ENCODE results near the gene ABHD17B.

ABHD17B gene

DNA sequence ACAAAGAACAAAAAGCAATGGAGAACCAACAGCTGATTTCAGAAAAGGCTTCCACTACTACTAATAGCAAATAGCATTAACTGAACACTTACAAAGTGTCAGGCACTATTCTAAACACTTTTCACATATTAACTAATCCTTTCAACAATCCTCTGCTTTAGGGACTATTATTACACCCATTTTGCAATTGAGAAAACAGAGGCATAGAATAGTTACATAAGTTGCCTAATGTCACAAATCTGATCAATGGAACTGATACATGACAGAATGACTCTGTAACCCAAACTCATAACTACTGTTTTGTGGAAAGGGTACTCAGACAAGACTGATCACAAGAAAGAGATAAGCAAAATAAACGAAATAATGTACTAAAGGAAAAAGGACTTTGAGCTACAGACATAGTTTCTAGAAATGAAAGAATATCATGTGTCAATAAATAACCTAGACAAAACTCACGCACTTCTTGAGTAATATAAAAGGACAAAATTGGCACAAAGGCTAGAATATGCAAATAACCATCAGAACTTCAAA is 31.3 kb downstream of the ABHD17B start:
- in situ Hi-C loops (cut with MboI; ENCODE audit: low sequenced_read_pairs): no loop called here

DNA sequence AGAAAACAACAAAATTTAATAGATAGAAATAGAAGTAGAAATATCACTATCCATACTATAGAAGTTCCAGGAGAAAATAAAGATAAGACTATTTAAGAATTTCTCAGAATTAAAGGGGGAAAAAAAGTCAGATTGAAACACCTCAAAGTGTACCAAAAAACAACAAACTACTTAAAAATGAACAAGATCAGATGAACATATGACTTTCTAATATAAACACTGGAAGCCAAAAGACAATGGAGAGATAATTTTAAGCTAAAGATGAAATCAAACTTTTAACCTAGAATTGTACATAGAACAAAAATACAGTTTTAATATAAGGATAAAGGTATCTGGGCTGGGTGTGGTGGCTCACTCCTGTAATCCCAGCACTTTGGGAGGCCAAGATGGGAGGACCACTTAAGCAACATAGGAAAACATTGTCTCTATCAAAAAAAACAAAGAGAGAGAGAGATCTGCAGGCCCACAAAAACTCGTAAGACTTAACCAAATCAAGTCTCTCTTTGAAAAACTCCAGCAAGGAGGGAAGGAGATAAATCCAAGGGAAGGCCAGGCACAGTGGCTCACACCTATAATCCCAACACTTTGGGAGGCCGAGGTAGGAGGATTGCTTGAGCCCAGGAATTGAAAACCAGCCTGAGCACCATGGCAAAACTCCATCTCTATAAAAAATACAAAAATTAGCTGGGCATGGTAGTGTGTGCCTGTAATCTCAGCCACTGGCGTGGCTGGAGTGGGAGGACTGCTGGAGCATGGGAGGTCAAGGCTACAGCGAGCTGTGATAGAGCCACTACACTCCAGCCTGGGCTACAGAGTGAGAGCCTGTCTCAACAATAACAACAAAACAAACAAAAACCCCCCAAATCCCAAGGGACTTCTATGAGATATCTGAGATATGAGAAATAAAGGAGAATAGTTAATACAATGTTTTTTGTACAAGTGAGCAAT is 32.4 kb downstream of the ABHD17B start:
- in situ Hi-C loops (cut with MboI; ENCODE audit: low sequenced_read_pairs): no loop called here

DNA sequence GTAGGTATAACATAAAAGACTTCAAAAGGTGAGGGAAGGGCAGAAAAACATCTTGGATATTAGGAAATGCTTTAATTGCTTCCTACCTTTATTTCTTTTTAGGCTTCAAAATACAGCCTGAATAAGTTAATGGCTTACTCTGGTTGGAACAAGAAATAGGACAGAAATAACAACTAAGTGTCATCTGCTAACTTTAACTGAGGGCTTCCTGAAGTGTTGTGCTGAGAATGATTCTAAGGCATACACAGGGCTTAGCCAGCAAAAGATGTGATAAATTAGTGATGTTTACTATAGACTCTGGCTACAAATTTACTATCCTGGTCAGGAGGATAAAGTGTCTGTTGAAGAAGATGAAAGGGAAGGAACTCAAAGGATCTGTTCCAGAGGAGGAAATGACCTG is 34.2 kb downstream of the ABHD17B start:
- in situ Hi-C loops (cut with MboI; ENCODE audit: low sequenced_read_pairs): no loop called here

DNA sequence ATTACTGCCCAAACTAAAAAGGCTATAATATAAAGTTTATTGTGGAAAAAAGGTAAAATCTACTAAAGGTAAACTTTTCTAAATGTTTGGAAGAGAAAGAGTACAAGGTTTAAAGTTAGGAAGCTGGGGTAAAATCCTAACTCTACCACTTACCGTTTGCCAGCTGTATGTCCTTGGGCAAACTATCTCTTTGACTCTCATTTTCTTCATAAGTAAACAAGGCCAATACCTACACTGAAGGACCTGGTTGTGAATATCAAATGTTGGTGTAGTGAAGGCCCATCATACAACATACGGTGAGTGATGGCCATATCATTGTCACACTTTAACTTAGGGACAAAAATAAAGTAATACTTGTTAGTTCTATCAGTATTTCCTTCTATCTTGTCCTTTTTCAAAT is 34.9 kb downstream of the ABHD17B start:
- in situ Hi-C loops (cut with MboI; ENCODE audit: low sequenced_read_pairs): no loop called here

DNA sequence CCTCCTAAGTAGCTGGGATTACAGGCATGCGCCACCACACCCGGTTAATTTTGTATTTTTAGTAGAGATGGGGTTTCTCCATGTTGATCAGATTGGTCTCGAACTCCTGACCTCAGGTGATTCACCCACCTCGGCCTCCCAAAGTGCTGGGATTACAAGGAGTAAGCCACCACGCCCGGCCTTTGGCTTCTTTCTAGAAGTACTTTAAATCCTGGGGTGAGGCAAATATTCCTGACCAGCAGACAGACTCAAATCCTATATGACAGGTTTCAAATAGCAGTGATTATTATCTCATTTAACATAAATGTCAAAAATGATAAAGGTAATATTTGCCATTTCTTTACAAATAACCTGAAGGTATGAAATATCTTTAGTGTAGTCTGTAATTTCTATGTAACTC is 35.6 kb downstream of the ABHD17B start:
- in situ Hi-C loops (cut with MboI; ENCODE audit: low sequenced_read_pairs): no loop called here

GRCh38 chr9:71863631-71864030 is 47.4 kb downstream of the ABHD17B start:
- in situ Hi-C loops (cut with MboI; ENCODE audit: low sequenced_read_pairs): no loop called here

DNA sequence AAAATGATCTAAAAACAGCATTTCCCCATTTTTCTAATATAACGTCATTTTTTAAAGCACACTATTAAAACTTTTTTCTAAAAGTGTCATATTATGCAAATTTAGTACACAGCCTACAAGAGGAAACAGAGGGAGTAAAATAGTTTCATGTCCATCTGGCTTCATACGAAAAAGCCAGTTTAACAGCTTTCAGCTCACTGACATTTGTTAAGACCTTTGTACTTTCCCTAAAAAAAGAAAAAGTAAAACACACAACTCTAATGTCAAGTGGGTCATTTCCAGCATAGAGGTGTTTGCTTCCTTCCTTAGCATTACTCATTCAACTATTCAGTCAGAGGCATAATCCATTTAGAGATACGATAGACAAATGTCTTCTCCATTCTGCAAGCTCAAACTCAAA is 49.4 kb downstream of the ABHD17B start:
- in situ Hi-C loops (cut with MboI; ENCODE audit: low sequenced_read_pairs): no loop called here

- in situ Hi-C loops (cut with MboI; ENCODE audit: low sequenced_read_pairs): no loop called here
Measured at GRCh38 chr9:71859939-71860338, 51.1 kb downstream of the ABHD17B start.

DNA sequence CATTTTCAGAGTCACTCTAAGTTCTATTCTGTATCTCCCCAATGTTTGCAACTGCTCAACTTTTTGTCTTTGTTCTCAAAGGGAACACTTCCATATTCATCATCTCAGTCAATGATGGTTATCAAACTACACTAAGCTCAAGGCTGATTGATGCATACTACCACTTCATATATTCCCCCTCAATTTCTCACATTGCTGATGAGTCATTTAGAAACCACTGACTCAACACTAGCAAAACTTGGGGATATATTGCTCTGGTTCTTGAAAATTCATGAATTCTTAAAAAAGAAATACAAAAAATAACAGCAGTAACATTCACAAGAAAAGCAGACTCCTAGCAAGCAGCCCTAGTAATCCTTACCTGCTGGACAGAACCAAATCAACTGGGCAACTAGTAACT is 52.2 kb downstream of the ABHD17B start:
- in situ Hi-C loops (cut with MboI; ENCODE audit: low sequenced_read_pairs): no loop called here

GRCh38 chr9:71858102-71858798 is 52.7 kb downstream of the ABHD17B start:
- in situ Hi-C loops (cut with MboI; ENCODE audit: low sequenced_read_pairs): no loop called here

DNA sequence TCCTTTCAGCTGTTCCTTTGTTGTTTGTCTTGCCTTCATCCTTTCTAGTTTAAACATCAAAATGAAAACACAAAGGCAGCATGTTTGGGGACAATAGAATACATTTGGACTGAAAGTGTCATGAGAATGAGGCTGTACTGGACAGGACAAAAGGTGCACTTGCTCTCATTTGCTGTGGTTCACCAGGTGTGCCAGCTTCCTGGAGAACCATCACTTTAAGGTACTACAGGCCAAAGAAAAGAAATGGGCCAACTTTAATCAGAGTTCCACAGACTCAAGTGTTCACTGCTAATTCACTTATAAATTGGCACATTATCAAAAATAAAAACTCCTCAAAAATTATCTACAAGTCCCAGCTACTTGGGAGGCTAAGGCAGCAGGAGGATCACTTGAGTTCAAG is 53.8 kb downstream of the ABHD17B start:
- in situ Hi-C loops (cut with MboI; ENCODE audit: low sequenced_read_pairs): no loop called here

GRCh38 chr9:71854811-71855210 is 56.2 kb downstream of the ABHD17B start:
- in situ Hi-C loops (cut with MboI; ENCODE audit: low sequenced_read_pairs): no loop called here

GRCh38 chr9:71853084-71853483 is 57.9 kb downstream of the ABHD17B start:
- in situ Hi-C loops (cut with MboI; ENCODE audit: low sequenced_read_pairs): no loop called here

DNA sequence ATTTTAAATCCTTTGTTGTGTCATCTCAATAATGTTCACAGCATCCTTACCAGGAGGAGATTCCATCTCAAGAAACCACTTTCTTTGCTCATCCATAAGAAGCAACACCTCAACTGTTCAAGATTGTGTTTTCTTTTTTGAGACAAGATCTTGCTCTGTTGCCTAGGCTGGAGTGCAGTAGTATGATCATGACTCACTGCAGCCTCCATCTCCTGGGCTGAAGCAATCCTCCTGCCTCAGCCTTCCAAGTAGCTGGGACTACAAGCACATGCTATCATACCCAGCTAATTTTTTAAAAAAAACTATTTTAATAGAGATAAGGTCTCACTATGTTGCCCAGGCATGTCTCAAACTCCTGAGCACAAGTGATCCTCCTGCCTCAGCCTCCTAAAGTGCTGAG is 60.0 kb downstream of the ABHD17B start:
- in situ Hi-C loops (cut with MboI; ENCODE audit: low sequenced_read_pairs): no loop called here

GRCh38 chr9:71847892-71848291 is 63.1 kb downstream of the ABHD17B start:
- in situ Hi-C loops (cut with MboI; ENCODE audit: low sequenced_read_pairs): no loop called here

DNA sequence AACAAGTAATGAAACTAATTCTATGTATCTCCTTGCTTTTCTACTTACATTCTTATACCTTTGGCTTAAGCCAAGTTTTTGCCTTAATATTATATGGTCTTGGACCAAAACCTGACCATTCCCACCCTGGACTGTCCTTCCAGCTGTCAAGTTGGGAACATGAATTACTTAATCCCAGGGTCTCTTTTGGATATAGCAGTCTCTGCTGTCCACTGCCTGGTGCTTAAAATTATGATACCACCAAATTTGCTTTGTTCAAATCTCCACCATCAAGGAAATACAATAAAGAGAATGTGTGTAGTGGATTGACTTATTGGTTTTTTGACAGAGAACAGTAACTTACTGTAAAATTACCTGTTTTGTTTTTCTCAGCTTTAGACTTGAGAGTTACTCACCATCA is 66.2 kb downstream of the ABHD17B start:
- in situ Hi-C loops (cut with MboI; ENCODE audit: low sequenced_read_pairs): no loop called here

GRCh38 chr9:71839668-71840067 is 71.3 kb downstream of the ABHD17B start:
- in situ Hi-C loops (cut with MboI; ENCODE audit: low sequenced_read_pairs): no loop called here

DNA sequence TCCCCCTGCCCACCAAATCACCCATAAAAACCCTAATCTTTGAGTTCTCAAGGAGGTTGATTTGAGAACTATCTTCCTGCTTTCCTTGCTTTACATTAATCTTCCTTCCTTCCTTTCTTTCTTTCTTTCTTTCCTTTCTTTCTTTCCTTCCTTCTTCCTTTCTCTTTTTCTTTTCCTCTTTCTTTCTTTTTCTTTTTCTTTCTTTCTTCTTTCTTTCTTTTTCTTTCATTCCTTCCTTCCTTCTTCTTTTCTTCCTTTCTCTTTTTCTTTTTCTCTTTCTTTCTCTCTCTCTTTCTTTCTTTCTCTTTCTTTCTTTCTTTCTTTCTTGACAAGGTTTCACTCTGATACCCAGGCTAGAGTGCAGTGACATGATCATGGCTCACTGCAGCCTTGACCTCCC is 75.4 kb downstream of the ABHD17B start:
- in situ Hi-C loops (cut with MboI; ENCODE audit: low sequenced_read_pairs): no loop called here

GRCh38 chr9:71830929-71831328 is 80.1 kb downstream of the ABHD17B start:
- in situ Hi-C loops (cut with MboI; ENCODE audit: low sequenced_read_pairs): no loop called here

DNA sequence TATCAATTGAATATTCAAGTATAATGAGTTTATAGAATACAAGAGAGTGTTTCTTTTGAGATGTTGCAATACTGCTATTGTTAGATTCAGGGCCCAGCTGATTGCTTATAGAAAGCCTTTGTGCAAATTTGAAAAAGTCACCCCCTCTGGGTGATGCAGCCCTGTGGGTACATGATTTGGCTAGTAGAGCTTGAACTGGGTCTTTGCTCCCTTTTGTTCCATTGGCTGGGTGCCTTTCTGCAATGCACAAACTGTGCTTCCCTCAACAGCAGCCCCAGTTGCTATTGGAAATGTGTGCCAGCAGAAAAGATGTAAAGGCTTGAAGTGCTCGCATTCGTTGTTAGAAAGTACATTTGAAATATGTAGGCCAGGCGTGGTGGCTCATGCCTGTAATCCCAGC is 80.8 kb downstream of the ABHD17B start:
- in situ Hi-C loops (cut with MboI; ENCODE audit: low sequenced_read_pairs): no loop called here

GRCh38 chr9:71826279-71826678 is 84.7 kb downstream of the ABHD17B start:
- in situ Hi-C loops (cut with MboI; ENCODE audit: low sequenced_read_pairs): no loop called here

DNA sequence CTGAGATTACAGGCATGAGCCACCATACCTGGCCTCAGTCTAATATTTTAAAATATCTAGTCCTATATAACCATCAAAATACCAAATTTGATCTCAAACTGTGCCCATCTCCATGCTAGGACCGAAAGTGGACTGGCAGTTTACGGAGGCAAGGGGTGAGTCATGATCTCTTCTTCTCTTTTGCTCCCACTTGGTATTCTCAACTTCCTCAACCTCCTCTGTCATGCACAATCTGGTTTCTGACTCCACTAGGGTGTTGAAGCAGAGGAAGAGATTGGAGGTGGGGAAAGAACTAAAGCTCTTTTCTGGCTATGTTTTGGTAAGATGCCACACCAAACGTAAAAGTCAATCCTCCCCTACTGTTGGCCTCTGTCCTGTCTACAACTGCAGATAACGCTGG is 86.7 kb downstream of the ABHD17B start:
- in situ Hi-C loops (cut with MboI; ENCODE audit: low sequenced_read_pairs): no loop called here
